CD4-positive, alpha-beta memory T cell (primary cell): ENCODE results near the gene MYLK. TPM values are rescaled to one million over a fixed set of nuclear protein-coding genes. Genes with fewer than 3 reads are reported as not detected.

Experiments used
- CTCF ChIA-PET: fragments of 350-600 bp; sonication (Branson Sonifier 250); formaldehyde crosslinking; loops from one replicate; lab custom pipeline; 2021; ENCODE audit warnings: inconsistent platforms; ENCODE audit not compliant: partially characterized antibody; lab: Charles Lee
- POLR2A ChIA-PET: fragments of 350-600 bp; sonication (Branson Sonifier 250); formaldehyde crosslinking; loops from one replicate; lab custom pipeline; 2021; ENCODE audit not compliant: partially characterized antibody; lab: Charles Lee
- DNase-seq, 5 donors: peaks; one replicate each; pipeline versions ENCODE4 v3.0.0 to v3.0.0-alpha.2; 2020 to 2022; ENCODE audit warnings: mixed read lengths in 1 of 5
- H3K27ac ChIP-seq: one replicate; pipeline ENCODE4 v1.7.0; 2013; ENCODE audit warnings: low read depth, low read length
- H3K27me3 ChIP-seq: 2 replicates; pipeline ENCODE4 v1.7.0; 2013; ENCODE audit warnings: mild to moderate bottlenecking, low read length, moderate library complexity; ENCODE audit not compliant: insufficient read depth
- H3K36me3 ChIP-seq: 2 replicates; pipeline ENCODE4 v1.7.0; 2013; ENCODE audit warnings: mild to moderate bottlenecking, low read length, moderate library complexity; ENCODE audit not compliant: insufficient read depth
- H3K4me1 ChIP-seq: 2 replicates; pipeline ENCODE4 v1.7.0; 2013; ENCODE audit warnings: mild to moderate bottlenecking, low read length, moderate library complexity; ENCODE audit not compliant: insufficient read depth
- H3K4me3 ChIP-seq, 2 donors: one replicate each; pipeline ENCODE4 v1.7.0; 2013; ENCODE audit warnings: low read length in 2 of 2, mild to moderate bottlenecking in 1 of 2
- H3K9me3 ChIP-seq, 2 donors: one replicate each; pipeline ENCODE4 v1.7.0; 2013; ENCODE audit warnings: low read length in 2 of 2, control low read depth in 1 of 2; ENCODE audit not compliant: control insufficient read depth in 1 of 2
- H3K27ac Mint-ChIP-seq, 7 donors: one replicate each; pipeline ENCODE4 v1.8.0; 2020 to 2021; ENCODE audit warnings: mixed read lengths in 7 of 7, mild to moderate bottlenecking in 6 of 7, inconsistent platforms in 3 of 7, moderate library complexity in 3 of 7
- H3K27me3 Mint-ChIP-seq, 2 donors: one replicate each; pipeline ENCODE4 v1.8.0; 2020 to 2021; ENCODE audit warnings: mixed read lengths in 2 of 2
- H3K36me3 Mint-ChIP-seq, 2 donors: one replicate each; pipeline ENCODE4 v1.8.0; 2020 to 2021; ENCODE audit warnings: mixed read lengths in 2 of 2, inconsistent platforms in 1 of 2, mild to moderate bottlenecking in 1 of 2
- H3K4me1 Mint-ChIP-seq, 4 donors: one replicate each; pipeline ENCODE4 v1.8.0; 2020 to 2021; ENCODE audit warnings: mixed read lengths in 4 of 4, mild to moderate bottlenecking in 1 of 4
- H3K4me3 Mint-ChIP-seq, 8 donors: one replicate each; pipeline ENCODE4 v1.8.0; 2020 to 2021; ENCODE audit warnings: mixed read lengths in 8 of 8, mild to moderate bottlenecking in 7 of 8, moderate library complexity in 6 of 8, inconsistent platforms in 3 of 8
- H3K9me3 Mint-ChIP-seq, 8 donors: one replicate each; pipeline ENCODE4 v1.8.0; 2020 to 2021; ENCODE audit warnings: mixed read lengths in 8 of 8, mild to moderate bottlenecking in 5 of 8, inconsistent platforms in 3 of 8, moderate library complexity in 1 of 8
- intact Hi-C: fragments of 100-400 bp; cut with micrococcal nuclease; formaldehyde crosslinking; loops from one replicate; pipeline ENCODE4 v1.15.1; 2023
- polyA plus RNA-seq, 2 donors: library from polyadenylated mRNA; unstranded; fragments of 300-500 nt; fragmentation: Illumina TruSeq; gene quantifications; one replicate each; pipeline ENCODE4 v1.2.3, GENCODE V29; 2021
- total RNA-seq, 2 experiments: library from RNA; stranded (reverse); gene quantifications; one replicate each; pipeline ENCODE4 v1.2.3, GENCODE V29; 2021

Gene MYLK
- total and polyA plus RNA-seq, 4 experiments from 2014 or later = 0.18 TPM; not detected in 3

- CTCF ChIA-PET = no interaction called here
- Mint-ChIP-seq H3K36me3 (no peaks in the 10 kb centered on the region), H3K4me3 (no peak overlapping the region), H3K27me3 (peaks cover 0 to 3% of the 10 kb centered on the region in 2 donors), H3K27ac (no peak overlapping the region), H3K9me3 (no peaks in the 10 kb centered on the region), H3K4me1 (no peaks in the 10 kb centered on the region)
- Histone ChIP-seq H3K4me1 (no peaks in the 10 kb centered on the region), H3K27ac (no peak overlapping the region), H3K27me3 (no peaks in the 10 kb centered on the region), H3K4me3 (no peak overlapping the region), H3K9me3 (no peaks in the 10 kb centered on the region), H3K36me3 (no peaks in the 10 kb centered on the region)
- intact Hi-C loops = no loop called here
- no peak for DNase-seq
- POLR2A ChIA-PET = no interaction called here
Measured at GRCh38 chr3:123686251-123686650, 197.9 kb downstream of the MYLK start.

DNA sequence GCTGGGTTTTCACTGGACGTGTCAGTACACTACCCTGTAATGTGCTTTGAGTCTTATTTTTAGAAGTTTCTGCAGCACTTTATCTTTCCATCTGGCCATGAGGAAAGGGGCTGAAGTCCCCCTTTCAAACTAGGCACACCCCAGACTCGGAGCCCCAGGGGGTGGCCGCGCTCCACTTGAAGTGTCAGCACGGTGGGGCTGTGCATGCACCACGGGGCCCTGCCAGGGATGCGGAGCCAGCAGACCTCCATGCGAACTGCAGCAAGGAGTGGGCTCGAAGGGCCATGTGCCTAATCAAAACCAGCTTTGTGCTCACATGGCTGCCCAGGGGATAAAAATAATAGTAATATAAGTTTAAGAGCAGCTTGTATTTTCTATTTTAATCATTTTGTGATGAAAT lies 198.4 kb downstream of the MYLK start:
- H3K4me3 Mint-ChIP-seq = no peak overlapping the region
- no peaks in the 10 kb centered on the region for H3K9me3 ChIP-seq
- intact Hi-C loops = no loop called here
- H3K9me3 Mint-ChIP-seq = no peaks in the 10 kb centered on the region
- H3K4me3 ChIP-seq = no peak overlapping the region
- CTCF ChIA-PET = no interaction called here
- POLR2A ChIA-PET = no interaction called here
- no peaks in the 10 kb centered on the region for H3K36me3 ChIP-seq
- no peaks in the 10 kb centered on the region for H3K36me3 Mint-ChIP-seq
- H3K4me1 ChIP-seq = no peaks in the 10 kb centered on the region
- H3K4me1 Mint-ChIP-seq = no peaks in the 10 kb centered on the region
- H3K27me3 ChIP-seq = no peaks in the 10 kb centered on the region
- H3K27ac ChIP-seq = no peak overlapping the region
- no peak overlapping the region for H3K27ac Mint-ChIP-seq
- no peak for DNase-seq
- peaks cover 0 to 4% of the 10 kb centered on the region in 2 donors for H3K27me3 Mint-ChIP-seq

GRCh38 chr3:123684636-123685035 lies 199.5 kb downstream of the MYLK start:
- Mint-ChIP-seq H3K27me3 (peaks cover 0 to 4% of the 10 kb centered on the region in 2 donors), H3K4me3 (no peak overlapping the region), H3K27ac (no peak overlapping the region), H3K9me3 (no peaks in the 10 kb centered on the region), H3K36me3 (no peaks in the 10 kb centered on the region), H3K4me1 (no peaks in the 10 kb centered on the region)
- no peaks in the 10 kb centered on the region for H3K4me1 ChIP-seq
- H3K4me3 ChIP-seq = no peak overlapping the region
- ChIA-PET CTCF (no interaction called here), POLR2A (no interaction called here)
- H3K36me3 ChIP-seq = no peaks in the 10 kb centered on the region
- no peaks in the 10 kb centered on the region for H3K9me3 ChIP-seq
- no peak for DNase-seq
- H3K27ac ChIP-seq = no peak overlapping the region
- intact Hi-C loops = no loop called here
- no peaks in the 10 kb centered on the region for H3K27me3 ChIP-seq

- Histone ChIP-seq H3K9me3 (no peaks in the 10 kb centered on the region), H3K4me1 (no peaks in the 10 kb centered on the region), H3K36me3 (no peaks in the 10 kb centered on the region), H3K4me3 (no peak overlapping the region), H3K27ac (no peak overlapping the region), H3K27me3 (no peaks in the 10 kb centered on the region)
- no peak for DNase-seq
- Mint-ChIP-seq H3K27me3 (peaks cover 0 to 4% of the 10 kb centered on the region in 2 donors), H3K4me3 (no peak overlapping the region), H3K4me1 (no peaks in the 10 kb centered on the region), H3K27ac (no peak overlapping the region), H3K36me3 (no peaks in the 10 kb centered on the region), H3K9me3 (no peaks in the 10 kb centered on the region)
- intact Hi-C loops = no loop called here
- CTCF ChIA-PET = no interaction called here
- POLR2A ChIA-PET = no interaction called here
Measured at GRCh38 chr3:123684209-123684608, 199.9 kb downstream of the MYLK start.

- Histone ChIP-seq H3K4me3 (no peak overlapping the region), H3K27ac (no peak overlapping the region), H3K4me1 (no peaks in the 10 kb centered on the region), H3K27me3 (no peaks in the 10 kb centered on the region), H3K9me3 (no peaks in the 10 kb centered on the region), H3K36me3 (no peaks in the 10 kb centered on the region)
- DNase-seq = no peak
- no peak overlapping the region for H3K4me3 Mint-ChIP-seq
- intact Hi-C loops = no loop called here
- H3K27ac Mint-ChIP-seq = no peak overlapping the region
- no peaks in the 10 kb centered on the region for H3K9me3 Mint-ChIP-seq
- H3K27me3 Mint-ChIP-seq = peaks cover 0 to 4% of the 10 kb centered on the region in 2 donors
- H3K36me3 Mint-ChIP-seq = no peaks in the 10 kb centered on the region
- ChIA-PET POLR2A (no interaction called here), CTCF (no interaction called here)
- no peaks in the 10 kb centered on the region for H3K4me1 Mint-ChIP-seq
Measured at GRCh38 chr3:123683505-123684154, 200.5 kb downstream of the MYLK start.

GRCh38 chr3:123682781-123683504 lies 201.2 kb downstream of the MYLK start:
- ChIA-PET CTCF (no interaction called here), POLR2A (no interaction called here)
- Histone ChIP-seq H3K4me3 (no peak overlapping the region), H3K27me3 (no peaks in the 10 kb centered on the region), H3K4me1 (no peaks in the 10 kb centered on the region), H3K27ac (no peak overlapping the region), H3K36me3 (no peaks in the 10 kb centered on the region), H3K9me3 (no peaks in the 10 kb centered on the region)
- peaks cover 0 to 4% of the 10 kb centered on the region in 2 donors for H3K27me3 Mint-ChIP-seq
- no peak overlapping the region for H3K27ac Mint-ChIP-seq
- H3K36me3 Mint-ChIP-seq = no peaks in the 10 kb centered on the region
- H3K9me3 Mint-ChIP-seq = no peaks in the 10 kb centered on the region
- DNase-seq = no peak
- no peak overlapping the region for H3K4me3 Mint-ChIP-seq
- no peaks in the 10 kb centered on the region for H3K4me1 Mint-ChIP-seq
- intact Hi-C loops = no loop called here

DNA sequence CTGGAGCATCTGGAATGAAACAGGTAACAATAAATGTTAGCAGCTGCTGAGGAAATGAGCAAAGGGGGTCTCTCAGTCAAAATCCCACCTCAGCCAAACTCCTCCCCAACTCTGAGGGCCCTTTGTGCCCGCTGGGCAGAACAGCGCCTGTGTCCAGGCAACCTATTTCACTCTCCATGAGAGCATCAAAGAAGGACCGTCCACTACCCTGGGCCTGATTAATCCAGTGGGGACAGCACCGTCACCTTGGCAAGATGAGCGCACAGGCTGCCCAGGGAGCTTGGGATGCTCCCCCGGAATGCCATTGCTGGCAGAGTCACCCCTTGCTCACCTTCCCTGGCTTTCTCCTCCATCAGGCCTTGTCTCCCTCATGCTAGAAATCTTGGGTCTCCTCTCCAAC lies 201.8 kb downstream of the MYLK start:
- Histone ChIP-seq H3K36me3 (no peaks in the 10 kb centered on the region), H3K27me3 (no peaks in the 10 kb centered on the region), H3K9me3 (no peaks in the 10 kb centered on the region), H3K27ac (no peak overlapping the region), H3K4me3 (no peak overlapping the region), H3K4me1 (no peaks in the 10 kb centered on the region)
- peaks cover 0 to 4% of the 10 kb centered on the region in 2 donors for H3K27me3 Mint-ChIP-seq
- DNase-seq = no peak
- H3K4me1 Mint-ChIP-seq = no peaks in the 10 kb centered on the region
- POLR2A ChIA-PET = no interaction called here
- no peak overlapping the region for H3K4me3 Mint-ChIP-seq
- CTCF ChIA-PET = no interaction called here
- intact Hi-C loops = no loop called here
- no peaks in the 10 kb centered on the region for H3K36me3 Mint-ChIP-seq
- H3K9me3 Mint-ChIP-seq = no peaks in the 10 kb centered on the region
- no peak overlapping the region for H3K27ac Mint-ChIP-seq
